Ishikawa (cell line): Measurements from ENCODE around the gene SOWAHC.

Experiments used
- CEBPB ChIP-seq: IDR thresholded peaks from 2 replicates; pipeline ENCODE4 v1.6.1; 2012
- EGR1 ChIP-seq: IDR thresholded peaks from 2 replicates; pipeline ENCODE4 v1.6.1; 2012
- EP300 ChIP-seq: IDR thresholded peaks from 2 replicates; pipeline ENCODE4 v1.6.1; 2012; ENCODE audit warnings: borderline replicate concordance
- MAX ChIP-seq: IDR thresholded peaks from 2 replicates; pipeline ENCODE4 v1.6.1; 2012
- RAD21 ChIP-seq: IDR thresholded peaks from 2 replicates; pipeline ENCODE4 v1.6.1; 2012; ENCODE audit warnings: low read depth
- REST ChIP-seq: IDR thresholded peaks from 2 replicates; pipeline ENCODE4 v1.6.1; 2012; ENCODE audit warnings: low read depth, mild to moderate bottlenecking
- TAF1 ChIP-seq: IDR thresholded peaks from 2 replicates; pipeline ENCODE4 v1.6.1; 2012; ENCODE audit warnings: low read depth, mild to moderate bottlenecking
- TEAD4 ChIP-seq: IDR thresholded peaks from 2 replicates; pipeline ENCODE4 v1.6.1; 2012

GRCh38 chr2:109594246-109594885 lies 19.8 kb upstream of the SOWAHC start:
- no peak for TF ChIP-seq EGR1
- no peak for TF ChIP-seq EP300
- no peak for TF ChIP-seq CEBPB
- TF ChIP-seq TEAD4: no peak
- no peak for TF ChIP-seq REST
- no peak for TF ChIP-seq RAD21
- TF ChIP-seq TAF1: no peak
- TF ChIP-seq MAX: no peak
